Activated gamma-delta T cell treated with anti-CD3 and anti-CD28 coated beads, Interleukin-2, amount 50 U/mL, for 16 hours (primary cell): Measurements from ENCODE around the gene RNU4-1.
A peak's percentile ranks its signal among the peaks of the same experiment; 100 is the strongest.

Source experiments
- DNase-seq: peaks from one replicate; pipeline ENCODE4 v3.0.0-alpha.2; 2020; ENCODE audit warnings: low read depth

Gene RNU4-1

GRCh38 chr12:120290609-120291305 is 2.3 kb downstream of the RNU4-1 start:
- DNase-seq = no peak

GRCh38 chr12:120287491-120287890 is 5.5 kb downstream of the RNU4-1 start:
- DNase-seq = no peak

DNA sequence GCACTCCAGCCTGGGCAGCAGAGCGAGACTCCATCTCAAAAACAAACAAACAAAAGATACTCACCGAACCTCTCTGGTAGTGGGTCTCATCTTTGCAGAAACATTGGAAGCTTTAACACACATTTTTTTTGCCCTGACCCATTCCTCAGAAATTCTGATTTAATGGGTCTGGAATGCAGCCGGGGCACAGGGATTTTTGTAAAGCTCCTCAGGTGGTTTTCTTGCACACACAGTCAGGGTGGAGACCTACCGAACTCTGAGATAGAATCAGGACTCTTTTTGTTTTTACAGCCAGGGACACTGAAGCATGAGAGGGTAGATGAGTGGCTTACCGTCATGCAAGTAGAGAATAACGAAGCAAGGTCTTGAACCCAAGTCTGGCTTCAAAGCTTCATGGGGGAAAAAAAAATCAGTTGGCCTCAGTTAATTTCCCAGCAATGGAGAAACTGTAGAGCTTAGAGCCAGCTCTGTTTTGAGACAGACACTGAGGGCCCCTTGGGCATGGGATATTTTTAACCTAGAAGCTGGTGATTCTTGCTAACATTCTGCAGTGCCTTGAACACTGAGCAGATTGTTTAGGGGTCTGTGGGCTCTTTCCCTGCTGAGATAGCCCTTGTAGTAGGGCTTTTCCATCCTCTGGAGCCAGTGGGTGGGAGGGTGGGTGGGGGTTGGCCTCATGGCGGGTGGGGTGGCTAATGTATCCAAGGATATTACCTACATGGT is 6.1 kb downstream of the RNU4-1 start:
- no peak for DNase-seq

DNA sequence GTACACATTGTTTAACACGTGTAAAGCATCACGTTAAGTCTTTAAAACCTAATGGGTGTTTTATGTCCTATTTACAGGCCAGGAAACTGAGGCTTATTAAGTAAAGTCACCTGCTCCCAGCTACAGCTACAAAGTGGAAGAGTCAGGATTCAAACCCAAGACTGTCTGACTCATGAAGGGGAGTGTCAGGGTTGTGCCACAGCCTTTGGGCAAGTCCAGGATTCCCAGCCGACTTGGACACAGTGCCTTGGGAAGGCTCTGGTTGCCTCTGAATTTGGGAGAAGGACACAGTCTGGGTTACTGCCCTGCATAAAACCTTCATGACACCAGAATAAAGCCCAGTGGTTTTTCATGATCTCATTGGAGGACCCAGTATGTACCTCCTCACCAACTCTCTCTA is 8.7 kb downstream of the RNU4-1 start:
- no peak for DNase-seq

DNA sequence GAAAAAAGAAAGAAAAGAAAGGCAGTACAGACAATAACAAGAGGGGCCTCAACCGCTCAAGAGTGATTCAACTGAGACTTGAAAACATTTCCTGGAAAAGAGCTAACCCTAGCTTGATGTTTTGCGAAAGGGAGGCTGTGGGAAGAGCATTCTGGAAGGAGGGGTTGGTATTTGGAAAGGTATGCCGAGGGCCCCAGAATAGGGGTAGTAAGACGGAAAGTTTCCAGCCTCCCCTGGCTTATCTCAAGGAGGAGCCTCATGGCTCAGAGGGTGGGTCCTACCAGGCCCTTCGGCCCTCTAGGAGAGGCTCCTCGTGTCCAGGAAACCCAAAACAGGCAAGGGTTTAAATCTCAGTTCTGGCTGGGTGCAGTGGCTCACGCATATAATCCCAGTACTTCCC is 9.7 kb downstream of the RNU4-1 start:
- DNase-seq = no peak

- DNase-seq = no peak
Observed at GRCh38 chr12:120278137-120279069, 14.6 kb downstream of the RNU4-1 start.

DNA sequence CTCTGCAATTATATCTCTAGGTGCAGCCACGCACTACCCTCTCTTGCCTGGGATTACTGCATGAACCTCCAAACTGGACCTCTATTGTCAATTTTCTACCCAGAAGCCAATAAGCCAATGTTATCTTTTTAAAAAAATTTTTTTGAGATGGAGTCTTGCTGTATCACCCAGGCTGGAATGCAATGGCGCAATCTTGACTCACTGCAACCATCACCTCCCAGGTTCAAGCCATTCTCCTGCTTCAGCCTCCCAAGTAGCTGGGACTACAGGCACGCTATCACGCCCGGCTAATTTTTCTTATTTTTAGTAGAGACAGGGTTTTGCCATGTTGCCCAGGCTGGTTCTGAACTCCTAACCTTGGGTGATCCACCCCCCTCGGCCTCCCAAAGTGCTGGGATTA is 16.3 kb downstream of the RNU4-1 start:
- no peak for DNase-seq

GRCh38 chr12:120267736-120268135 is 25.3 kb downstream of the RNU4-1 start:
- DNase-seq = no peak

- DNase-seq = no peak
Observed at GRCh38 chr12:120266180-120266870, 26.7 kb downstream of the RNU4-1 start.

DNA sequence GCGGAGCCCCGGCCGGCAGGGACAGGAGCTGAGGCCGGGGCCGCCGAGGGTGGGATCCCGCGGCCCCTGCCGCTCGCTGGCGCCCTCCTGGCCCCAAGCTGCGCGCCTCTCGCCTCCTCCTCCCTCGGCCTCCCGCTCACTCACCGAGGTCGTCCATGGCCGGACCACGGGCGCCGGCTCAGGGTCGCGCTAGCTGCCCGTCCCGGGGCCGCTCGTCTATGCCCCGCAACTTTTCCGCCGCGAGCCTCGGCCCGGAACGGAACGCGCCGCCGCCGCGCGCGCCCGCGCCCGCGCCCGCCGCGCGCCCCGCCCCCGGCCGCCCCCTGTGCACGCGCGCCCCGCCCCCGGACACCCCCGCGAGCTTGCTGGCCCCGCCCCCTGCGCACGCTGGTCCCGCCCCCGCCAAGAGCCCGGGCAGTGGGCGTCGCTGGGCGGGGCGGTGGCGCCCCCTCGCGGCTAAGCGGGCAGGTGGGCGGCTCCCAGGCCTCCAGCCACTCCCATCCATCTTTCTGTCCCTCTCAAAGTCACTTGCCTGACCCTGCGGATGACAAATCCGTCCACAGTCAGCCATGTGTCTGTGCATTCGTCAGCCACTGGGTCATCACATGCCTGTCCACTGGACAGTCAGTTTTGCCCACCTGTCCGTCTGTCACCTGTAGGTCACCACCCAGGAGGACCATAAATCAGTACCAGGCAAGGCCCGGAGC is 27.4 kb downstream of the RNU4-1 start, which contains the start of gene PXN:
Gene PXN, minus strand, starts transcription at position 258 of the 707 bp plus-strand sequence. Its CDS starts 101 bp downstream, at position 157.
- DNase-seq = peak; percentile 89

GRCh38 chr12:120264904-120265472 is 28.0 kb downstream of the RNU4-1 start:
- no peak for DNase-seq

DNA sequence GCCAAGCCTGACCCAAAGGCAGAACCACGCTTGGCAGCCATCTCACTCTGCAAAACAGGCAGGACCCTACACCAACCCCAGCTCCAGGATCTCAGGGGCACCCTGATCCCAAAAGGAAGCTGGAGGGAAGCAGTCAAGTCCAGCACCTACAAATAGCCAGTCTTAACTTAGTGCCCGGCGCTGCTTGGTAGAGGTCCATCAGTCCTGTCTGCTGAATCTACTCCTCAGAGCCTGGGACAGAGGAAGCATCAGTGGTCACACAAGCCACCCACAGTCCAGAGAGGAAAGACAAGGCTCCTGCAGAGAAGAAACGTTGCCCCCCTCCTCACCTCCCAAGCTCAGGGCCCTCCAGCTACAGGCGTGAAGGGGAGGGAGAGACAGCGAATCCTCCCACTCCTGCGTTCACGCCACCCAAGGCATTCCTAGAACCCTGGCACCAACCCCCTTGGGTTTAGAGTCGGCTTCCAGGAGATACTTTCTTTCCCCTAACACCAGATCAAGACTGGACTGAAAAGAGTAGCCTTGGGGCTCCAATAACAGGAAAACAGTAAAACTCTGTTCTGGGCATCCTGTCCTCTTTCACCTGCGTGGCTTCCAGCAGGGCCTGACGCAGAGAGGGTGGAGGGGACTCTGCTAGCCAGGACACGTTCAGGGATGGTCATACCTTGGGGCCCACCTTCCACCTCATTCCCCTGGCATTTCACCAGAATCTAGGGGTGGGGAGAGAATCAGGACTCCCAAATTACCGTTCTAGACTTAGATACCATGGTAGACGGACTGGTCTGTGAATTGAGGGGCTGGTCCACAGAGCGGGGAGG is 28.7 kb downstream of the RNU4-1 start:
- no peak for DNase-seq

DNA sequence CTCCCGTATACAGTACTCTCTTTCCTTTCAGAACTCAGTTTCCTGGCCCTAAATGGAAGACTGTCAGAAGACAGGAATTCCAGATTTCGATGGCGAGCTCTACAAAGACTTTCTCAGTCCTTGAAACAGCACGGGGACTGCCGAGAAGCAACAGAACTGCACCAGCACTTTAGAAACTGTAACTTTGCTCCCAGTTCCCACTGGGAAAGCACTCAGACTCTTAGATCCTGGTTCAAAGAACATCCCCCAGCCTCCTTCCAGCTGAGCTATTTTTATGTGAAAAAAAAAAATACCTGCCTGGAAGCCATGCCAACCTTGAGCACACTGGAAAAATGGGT is 29.3 kb downstream of the RNU4-1 start:
- DNase-seq = no peak

DNA sequence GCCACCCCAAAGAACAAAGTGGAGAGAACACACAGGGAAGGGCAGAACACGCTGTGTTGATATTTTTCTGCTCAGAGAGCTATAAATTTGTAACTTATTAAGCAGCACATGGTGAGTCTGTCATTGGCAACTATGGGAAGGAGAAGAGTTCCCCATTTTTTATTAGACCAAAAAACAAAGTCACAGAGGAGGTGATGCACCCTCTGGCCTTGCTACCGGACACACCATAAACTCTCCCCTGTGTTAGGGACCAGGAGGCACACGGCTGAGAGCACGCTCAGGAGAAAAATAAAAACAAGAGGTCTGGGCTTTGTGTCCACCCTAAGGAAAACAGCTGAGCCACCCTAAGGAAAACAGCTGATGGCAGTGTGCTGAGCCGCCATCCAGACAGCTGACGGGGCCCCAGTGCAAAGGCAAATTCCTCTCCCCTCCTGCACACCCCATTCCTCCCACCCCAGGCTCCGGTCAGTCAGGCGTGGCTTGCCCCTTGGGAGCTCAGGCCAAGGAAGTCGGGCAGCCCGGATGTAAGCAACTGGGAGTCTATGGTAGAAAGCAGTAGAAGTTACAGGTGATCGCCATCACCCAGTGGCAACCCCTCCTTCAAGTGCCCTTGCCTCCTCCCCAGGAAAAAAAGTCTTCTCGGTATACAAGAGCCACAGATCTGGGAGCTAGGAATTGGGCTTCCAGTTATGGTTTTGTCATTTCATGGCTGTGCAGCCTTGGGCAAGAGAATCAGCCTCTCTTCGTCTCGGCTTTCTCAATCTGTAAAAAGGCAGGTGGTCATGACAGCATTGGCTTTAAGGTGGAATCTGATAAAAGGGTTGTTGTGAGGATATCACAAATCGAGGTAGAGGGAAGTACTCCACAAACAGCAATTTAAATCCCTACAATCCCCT is 29.9 kb downstream of the RNU4-1 start:
- DNase-seq = no peak

- DNase-seq = no peak
Observed at GRCh38 chr12:120261951-120262851, 30.8 kb downstream of the RNU4-1 start.

GRCh38 chr12:120260607-120261006 is 32.4 kb downstream of the RNU4-1 start:
- DNase-seq = no peak

GRCh38 chr12:120259418-120260202 is 33.4 kb downstream of the RNU4-1 start:
- DNase-seq = no peak
